ENCODE data around the gene USP48.

DNA sequence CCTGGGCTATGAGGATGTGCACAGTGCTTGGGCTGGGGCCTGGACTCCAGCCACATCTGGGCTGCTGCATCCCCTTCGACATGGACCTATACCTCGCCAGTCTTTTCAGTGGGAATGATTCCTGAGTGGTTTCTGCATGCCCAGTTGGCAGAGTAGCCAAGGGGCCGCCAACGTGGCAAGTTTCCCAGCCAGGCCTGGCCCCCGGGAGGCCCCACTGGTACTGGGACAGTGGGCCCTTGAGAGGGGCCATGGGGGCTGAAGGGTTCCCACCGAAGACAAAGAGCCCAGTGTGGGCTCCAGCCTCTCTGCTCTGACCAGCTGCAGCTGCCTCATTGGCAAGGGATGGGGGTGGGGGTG lies 129.2 kb downstream of the USP48 start:
- TF ChIP-seq, protein P1, sequence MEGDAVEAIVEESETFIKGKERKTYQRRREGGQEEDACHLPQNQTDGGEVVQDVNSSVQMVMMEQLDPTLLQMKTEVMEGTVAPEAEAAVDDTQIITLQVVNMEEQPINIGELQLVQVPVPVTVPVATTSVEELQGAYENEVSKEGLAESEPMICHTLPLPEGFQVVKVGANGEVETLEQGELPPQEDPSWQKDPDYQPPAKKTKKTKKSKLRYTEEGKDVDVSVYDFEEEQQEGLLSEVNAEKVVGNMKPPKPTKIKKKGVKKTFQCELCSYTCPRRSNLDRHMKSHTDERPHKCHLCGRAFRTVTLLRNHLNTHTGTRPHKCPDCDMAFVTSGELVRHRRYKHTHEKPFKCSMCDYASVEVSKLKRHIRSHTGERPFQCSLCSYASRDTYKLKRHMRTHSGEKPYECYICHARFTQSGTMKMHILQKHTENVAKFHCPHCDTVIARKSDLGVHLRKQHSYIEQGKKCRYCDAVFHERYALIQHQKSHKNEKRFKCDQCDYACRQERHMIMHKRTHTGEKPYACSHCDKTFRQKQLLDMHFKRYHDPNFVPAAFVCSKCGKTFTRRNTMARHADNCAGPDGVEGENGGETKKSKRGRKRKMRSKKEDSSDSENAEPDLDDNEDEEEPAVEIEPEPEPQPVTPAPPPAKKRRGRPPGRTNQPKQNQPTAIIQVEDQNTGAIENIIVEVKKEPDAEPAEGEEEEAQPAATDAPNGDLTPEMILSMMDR (IDR thresholded peaks at IDR 0.05): no peak
- no peak for TF ChIP-seq POLR2A (IDR thresholded peaks at IDR 0.05)
